Testis (tissue), 3 donors: ENCODE results near the gene PPP1R14C. TPM values are rescaled to one million over a fixed set of nuclear protein-coding genes. Genes with fewer than 3 reads are reported as not detected.

ENCODE experiments used
- DNase-seq: peaks from one replicate; pipeline ENCODE4 v3.0.0-alpha.2; 2019
- H3K27ac ChIP-seq, 2 donors: fragments of 200-600 bp; sonication (generic); one replicate each; pipeline ENCODE4 v1.5.1; 2019
- H3K27me3 ChIP-seq: fragments of 200-600 bp; sonication (generic); one replicate; pipeline ENCODE4 v1.5.1; 2019
- H3K36me3 ChIP-seq: fragments of 200-600 bp; sonication (generic); one replicate; pipeline ENCODE4 v1.5.1; 2017; ENCODE audit warnings: low read depth; ENCODE audit errors: missing control alignments
- H3K4me1 ChIP-seq: fragments of 200-600 bp; sonication (generic); one replicate; pipeline ENCODE4 v1.5.1; 2019
- H3K4me3 ChIP-seq, 2 donors: fragments of 200-600 bp; sonication (generic); one replicate each; pipeline ENCODE4 v1.5.1; 2017 to 2019
- H3K9me3 ChIP-seq: fragments of 200-600 bp; sonication (generic); one replicate; pipeline ENCODE4 v1.5.1; 2017
- POLR2A ChIP-seq: fragments of 450-650 bp; IDR thresholded peaks from one replicate; pipeline ENCODE4 v1.6.1; 2017; ENCODE audit warnings: antibody characterized with exemption, mild to moderate bottlenecking, moderate library complexity
- WGBS, 2 donors: methylation state at CpG; one replicate each; pipeline ENCODE4 v1.1.5; 2018; 5-methylcytosine and 5-hydroxymethylcytosine counted together
- intact Hi-C: fragments of 100-400 bp; cut with DNase I; formaldehyde crosslinking; loops from one replicate; pipeline ENCODE4 v1.15.1; 2023; ENCODE audit warnings: low total_unique reads
- polyA plus RNA-seq: library from polyadenylated mRNA; stranded (reverse); fragments of 350-450 nt; fragmentation: Illumina TruSeq; extraction: RNeasy Lipid Tissue Mini Kit (QIAGEN cat#74804); gene quantifications from one replicate; pipeline ENCODE4 v1.2.3, GENCODE V29; 2014; ENCODE audit warnings: low read depth, low replicate concordance; ENCODE audit not compliant: insufficient read depth
- total RNA-seq, 2 donors: library from RNA; depleted of rRNA; stranded (reverse); fragments of >200 nt; gene quantifications; one replicate each; pipeline ENCODE4 v1.2.3, GENCODE V29; 2016
- TF ChIP-seq, protein P1 (sequence below), 3 experiments: fragments of 450-650 bp in 2 of 3; fragments of 200-600 bp in 1 of 3; sonication (generic) in 1 of 3; IDR thresholded peaks; one replicate each; pipeline ENCODE4 v1.5.1; 2016 to 2019; ENCODE audit warnings: antibody characterized with exemption in 3 of 3, mild to moderate bottlenecking in 2 of 3, moderate library complexity in 1 of 3

PPP1R14C gene
- total and polyA plus RNA-seq, 3 donors from 2014 or later: 11.1 to 27.1 (median 22.4) TPM

DNA sequence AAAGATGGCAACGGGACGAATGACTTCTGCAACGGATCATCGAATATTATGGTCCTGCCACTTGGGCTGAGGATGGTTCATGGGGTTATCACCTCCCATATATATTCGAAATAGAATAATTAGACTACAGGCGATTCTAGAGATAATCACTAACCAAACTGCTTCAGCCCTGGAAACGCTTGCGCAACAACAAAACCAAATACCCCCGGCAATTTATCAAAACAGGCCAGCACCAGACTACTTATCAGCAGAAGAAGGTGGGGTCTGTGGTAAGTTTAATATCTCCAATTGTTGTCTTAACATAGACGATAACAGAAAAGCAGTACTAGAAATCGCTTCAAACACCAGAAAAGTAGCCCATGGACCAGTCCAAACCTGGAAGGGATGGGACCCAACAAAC is 42.9 kb upstream of the PPP1R14C start:
- 90 to 94% methylated on average over 11 of the region's 11 CpGs for WGBS, 2 donors
- no peak for TF ChIP-seq POLR2A
- TF ChIP-seq, protein P1, sequence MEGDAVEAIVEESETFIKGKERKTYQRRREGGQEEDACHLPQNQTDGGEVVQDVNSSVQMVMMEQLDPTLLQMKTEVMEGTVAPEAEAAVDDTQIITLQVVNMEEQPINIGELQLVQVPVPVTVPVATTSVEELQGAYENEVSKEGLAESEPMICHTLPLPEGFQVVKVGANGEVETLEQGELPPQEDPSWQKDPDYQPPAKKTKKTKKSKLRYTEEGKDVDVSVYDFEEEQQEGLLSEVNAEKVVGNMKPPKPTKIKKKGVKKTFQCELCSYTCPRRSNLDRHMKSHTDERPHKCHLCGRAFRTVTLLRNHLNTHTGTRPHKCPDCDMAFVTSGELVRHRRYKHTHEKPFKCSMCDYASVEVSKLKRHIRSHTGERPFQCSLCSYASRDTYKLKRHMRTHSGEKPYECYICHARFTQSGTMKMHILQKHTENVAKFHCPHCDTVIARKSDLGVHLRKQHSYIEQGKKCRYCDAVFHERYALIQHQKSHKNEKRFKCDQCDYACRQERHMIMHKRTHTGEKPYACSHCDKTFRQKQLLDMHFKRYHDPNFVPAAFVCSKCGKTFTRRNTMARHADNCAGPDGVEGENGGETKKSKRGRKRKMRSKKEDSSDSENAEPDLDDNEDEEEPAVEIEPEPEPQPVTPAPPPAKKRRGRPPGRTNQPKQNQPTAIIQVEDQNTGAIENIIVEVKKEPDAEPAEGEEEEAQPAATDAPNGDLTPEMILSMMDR (IDR thresholded peaks at IDR 0.05): no peak
- intact Hi-C loops: no loop called here
- Histone ChIP-seq H3K4me1 (no peaks in the 10 kb centered on the region), H3K4me3 (no peak overlapping the region), H3K27me3 (no peaks in the 10 kb centered on the region), H3K27ac (no peak overlapping the region), H3K9me3 (no peaks in the 10 kb centered on the region), H3K36me3 (no peaks in the 10 kb centered on the region)
- DNase-seq: no peak

DNA sequence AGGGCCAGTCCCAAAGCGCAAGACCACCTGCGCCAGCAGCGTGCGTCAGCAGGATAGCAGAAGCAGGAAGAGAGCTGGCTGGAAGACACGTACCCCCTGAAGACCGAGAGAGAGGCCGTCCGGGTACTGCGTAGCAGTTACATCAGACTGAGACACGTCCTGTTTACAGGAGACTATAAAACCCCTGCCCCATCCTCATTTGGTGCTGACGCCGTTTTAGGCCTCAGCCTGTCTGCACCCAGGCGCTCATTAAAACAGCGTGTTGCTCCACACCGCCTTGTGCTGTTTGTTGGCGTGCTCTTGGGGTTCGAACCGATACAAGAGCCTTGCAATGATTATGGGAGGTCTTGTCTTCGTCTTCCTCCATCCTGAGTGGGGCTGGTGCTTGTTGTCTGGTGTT is 42.1 kb upstream of the PPP1R14C start:
- no peaks in the 10 kb centered on the region for H3K4me1 ChIP-seq
- 86 to 91% methylated on average over 19 of the region's 19 CpGs for WGBS, 2 donors
- intact Hi-C loops: no loop called here
- H3K4me3 ChIP-seq: no peak overlapping the region
- H3K36me3 ChIP-seq: no peaks in the 10 kb centered on the region
- DNase-seq: no peak
- H3K27ac ChIP-seq: no peak overlapping the region
- H3K27me3 ChIP-seq: no peaks in the 10 kb centered on the region
- H3K9me3 ChIP-seq: no peaks in the 10 kb centered on the region
- TF ChIP-seq, protein P1 (IDR thresholded peaks at IDR 0.05): no peak
- no peak for TF ChIP-seq POLR2A

DNA sequence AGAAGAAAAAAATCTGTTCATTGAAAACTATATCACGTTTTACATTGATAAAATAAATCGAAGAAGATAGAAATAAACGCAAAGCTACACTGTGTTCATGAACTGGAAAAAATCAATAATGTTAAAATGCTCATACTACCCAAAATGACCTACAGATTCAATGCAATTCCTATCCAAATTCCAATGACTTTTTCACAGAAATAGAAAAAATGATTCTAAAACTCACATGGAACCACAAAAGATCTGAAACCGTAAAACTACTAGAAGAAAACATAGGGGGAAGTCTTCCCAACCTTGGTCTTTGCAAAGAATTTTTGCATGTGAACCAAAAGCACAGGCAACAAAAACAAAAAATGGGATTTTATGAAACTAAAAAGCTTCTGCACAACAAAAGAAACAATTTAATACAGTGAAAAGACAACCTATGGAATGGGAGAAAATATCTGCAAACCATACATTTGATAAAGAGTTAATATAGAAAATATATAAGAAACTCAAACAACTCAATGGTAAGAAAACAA is 40.0 kb upstream of the PPP1R14C start:
- WGBS, 2 donors: 92 to 93% methylated on average over 4 of the region's 4 CpGs
- intact Hi-C loops: no loop called here
- H3K9me3 ChIP-seq: no peaks in the 10 kb centered on the region
- DNase-seq: no peak
- no peaks in the 10 kb centered on the region for H3K4me1 ChIP-seq
- no peaks in the 10 kb centered on the region for H3K27me3 ChIP-seq
- TF ChIP-seq, protein P1 (IDR thresholded peaks at IDR 0.05): no peak
- H3K4me3 ChIP-seq: no peak overlapping the region
- H3K36me3 ChIP-seq: no peaks in the 10 kb centered on the region
- H3K27ac ChIP-seq: no peak overlapping the region

DNA sequence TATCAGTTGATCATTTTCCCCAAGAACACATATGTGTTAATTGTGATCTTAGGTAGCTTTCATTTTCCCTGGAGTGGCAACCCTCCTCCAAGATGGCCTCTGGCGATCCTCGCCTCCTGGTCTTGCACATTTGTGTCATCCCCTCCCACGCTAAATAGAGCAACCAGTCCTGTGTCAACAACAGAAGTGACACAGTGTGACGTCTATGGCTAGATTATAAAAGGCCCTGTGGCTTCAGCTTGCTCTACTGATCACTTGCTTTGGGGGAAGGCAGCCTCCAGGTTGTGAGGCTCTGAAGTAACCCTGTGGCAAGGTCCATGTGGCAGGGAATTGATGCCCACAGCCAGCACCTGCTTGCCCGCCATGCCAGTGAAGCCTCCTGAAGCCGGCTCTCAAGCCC is 30.6 kb upstream of the PPP1R14C start:
- no peaks in the 10 kb centered on the region for H3K4me1 ChIP-seq
- H3K27ac ChIP-seq: no peak overlapping the region
- no peak for DNase-seq
- no peaks in the 10 kb centered on the region for H3K9me3 ChIP-seq
- no peak overlapping the region for H3K4me3 ChIP-seq
- TF ChIP-seq, protein P1 (IDR thresholded peaks at IDR 0.05): no peak
- no peak for TF ChIP-seq POLR2A
- intact Hi-C loops: no loop called here
- H3K27me3 ChIP-seq: no peaks in the 10 kb centered on the region
- WGBS, 2 donors: 81 to 93% methylated on average over 6 of the region's 6 CpGs
- H3K36me3 ChIP-seq: no peaks in the 10 kb centered on the region

DNA sequence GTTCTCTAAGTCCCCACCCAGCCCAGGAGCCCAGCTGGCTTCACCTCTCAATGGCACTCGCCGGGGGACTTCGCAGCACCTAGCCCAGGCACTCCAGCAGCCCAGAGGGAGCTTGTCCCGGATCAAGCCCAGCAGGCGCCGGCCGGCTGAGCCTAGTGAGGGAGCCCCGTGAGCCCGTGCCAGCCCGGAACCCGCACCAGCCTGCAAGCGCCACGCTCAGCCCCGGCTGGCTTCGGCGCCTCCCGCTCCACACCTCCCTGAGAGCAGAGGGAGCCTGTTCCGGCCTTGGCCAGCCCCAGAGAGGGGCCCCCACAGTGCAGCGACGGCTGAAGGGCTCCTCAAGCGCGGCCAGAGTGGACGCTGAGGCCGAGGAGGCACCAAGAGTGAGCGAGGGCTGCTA is 27.1 kb upstream of the PPP1R14C start:
- WGBS, 2 donors: 91 to 97% methylated on average over 12 to 25 of the region's 25 CpGs
- H3K9me3 ChIP-seq: no peaks in the 10 kb centered on the region

More for the DNA sequence above, 27.1 kb upstream of the PPP1R14C start:
- no peak for DNase-seq
- Histone ChIP-seq H3K4me3 (peak overlapping the region in 1 of 2 donors; percentile 48), H3K4me1 (peaks cover 11% of the 10 kb centered on the region), H3K27ac (no peak overlapping the region), H3K27me3 (no peaks in the 10 kb centered on the region), H3K36me3 (no peaks in the 10 kb centered on the region)
- intact Hi-C loops: no loop called here
- TF ChIP-seq POLR2A: no peak
- TF ChIP-seq, protein P1 (IDR thresholded peaks at IDR 0.05): no peak
